ENCODE data around the gene GPER1.

The GPER1 gene

GRCh38 chr7:1044189-1045068 lies 43.5 kb upstream of the GPER1 start, which contains the start of gene GPR146:
Gene GPR146 (plus strand): TSS chr7:1044546. CDS start chr7:1057516, 12,970 bp downstream.
- TF ChIP-seq CTCF (IDR thresholded peaks at IDR 0.05; ENCODE audit: low read length, missing control alignments): peak; percentile 58
- DNase-seq (ENCODE audit: low read depth): peak; percentile 96
- H3K4me3 ChIP-seq (replicated peaks; ENCODE audit: low read depth, low read length): peak within 1 kb of the TSS; percentile 62

GRCh38 chr7:1045069-1046063 lies 42.5 kb upstream of the GPER1 start:
- TF ChIP-seq CTCF (IDR thresholded peaks at IDR 0.05; ENCODE audit: low read length, missing control alignments): no peak
- DNase-seq (ENCODE audit: low read depth): no peak
- H3K4me3 ChIP-seq (replicated peaks; ENCODE audit: low read depth, low read length): peak overlapping the region; percentile 62

- H3K4me3 ChIP-seq (replicated peaks; ENCODE audit: low read depth, low read length): no peak overlapping the region
- no peak for DNase-seq (ENCODE audit: low read depth)
- TF ChIP-seq CTCF (IDR thresholded peaks at IDR 0.05; ENCODE audit: low read length, missing control alignments): no peak
These were observed 40.9 kb upstream of the GPER1 start for GRCh38 chr7:1046722-1047679.

GRCh38 chr7:1049006-1049741 lies 38.7 kb upstream of the GPER1 start:
- no peak for TF ChIP-seq CTCF (IDR thresholded peaks at IDR 0.05; ENCODE audit: low read length, missing control alignments)
- DNase-seq (ENCODE audit: low read depth): no peak
- no peak overlapping the region for H3K4me3 ChIP-seq (replicated peaks; ENCODE audit: low read depth, low read length)

GRCh38 chr7:1049801-1050200 lies 38.1 kb upstream of the GPER1 start:
- no peak for DNase-seq (ENCODE audit: low read depth)
- H3K4me3 ChIP-seq (replicated peaks; ENCODE audit: low read depth, low read length): no peak overlapping the region
- TF ChIP-seq CTCF (IDR thresholded peaks at IDR 0.05; ENCODE audit: low read length, missing control alignments): no peak
